ENCODE data around the gene KDM2B.

Gene KDM2B

DNA sequence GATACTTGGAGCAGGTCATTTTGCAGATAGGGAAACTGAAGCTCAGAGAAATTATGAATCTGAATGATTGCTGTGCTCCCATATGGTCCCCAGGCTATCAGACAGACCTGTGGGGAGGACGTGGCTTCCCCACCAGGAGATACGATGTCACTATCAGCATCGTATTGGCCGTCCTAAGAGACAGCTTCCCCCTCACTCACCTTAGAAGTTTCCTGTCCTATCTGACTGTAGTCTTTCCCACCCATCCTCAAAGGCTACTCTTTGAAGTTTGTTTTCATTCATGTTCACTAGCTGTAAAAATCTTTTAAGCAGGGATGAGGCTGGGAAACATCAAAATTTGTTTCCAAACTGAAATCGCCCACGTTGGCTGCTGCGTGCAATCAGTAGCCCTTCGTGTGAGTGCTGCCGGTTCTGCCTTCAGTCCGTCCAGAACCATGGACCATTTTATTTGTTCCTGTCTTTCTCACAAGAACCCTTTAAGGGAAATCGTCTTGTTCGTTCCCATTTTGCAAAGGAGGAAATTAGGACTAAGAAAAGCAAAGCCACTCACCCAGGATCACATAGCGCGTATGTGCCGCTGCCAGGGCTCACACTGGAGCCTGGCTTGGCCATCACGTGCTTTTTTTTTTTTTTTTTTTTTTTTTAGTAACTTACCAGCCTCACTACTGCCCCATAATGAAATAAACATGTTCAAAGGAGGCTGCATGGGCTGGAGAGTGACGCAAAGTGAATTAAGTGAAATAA is 1.0 kb upstream of the KDM2B start:
- Histone ChIP-seq H3F3A (ENCODE audit: control insufficient read depth, insufficient read depth) (peaks cover 8% of the 10 kb centered on the region; the same call in 1 of the 2 replicates), H3K4me3 (ENCODE audit: low read length) (peak overlapping the region; percentile 77), H3K36me3 (ENCODE audit: control insufficient read depth, low read length) (no peaks in the 10 kb centered on the region), H3K4me2 (ENCODE audit: low read length) (peak overlapping the region; percentile 80), H3K27me3 (ENCODE audit: control insufficient read depth, low read length) (no peaks in the 10 kb centered on the region), H3K79me2 (ENCODE audit: control insufficient read depth, low read length) (peaks cover 9% of the 10 kb centered on the region), H4K20me1 (ENCODE audit: control insufficient read depth, insufficient read depth, low read depth, low read length) (no peaks in the 10 kb centered on the region), H3K9me3 (ENCODE audit: control insufficient read depth, insufficient read depth, low read length) (no peaks in the 10 kb centered on the region), H3K4me1 (ENCODE audit: control insufficient read depth, low read length) (peaks cover 51% of the 10 kb centered on the region), H3K27ac (ENCODE audit: low read depth, low read length) (peak overlapping the region; percentile 68), H3K9me2 (replicated peaks; ENCODE audit: control insufficient read depth, low read length) (no peaks in the 10 kb centered on the region)
- TF ChIP-seq, protein P1, sequence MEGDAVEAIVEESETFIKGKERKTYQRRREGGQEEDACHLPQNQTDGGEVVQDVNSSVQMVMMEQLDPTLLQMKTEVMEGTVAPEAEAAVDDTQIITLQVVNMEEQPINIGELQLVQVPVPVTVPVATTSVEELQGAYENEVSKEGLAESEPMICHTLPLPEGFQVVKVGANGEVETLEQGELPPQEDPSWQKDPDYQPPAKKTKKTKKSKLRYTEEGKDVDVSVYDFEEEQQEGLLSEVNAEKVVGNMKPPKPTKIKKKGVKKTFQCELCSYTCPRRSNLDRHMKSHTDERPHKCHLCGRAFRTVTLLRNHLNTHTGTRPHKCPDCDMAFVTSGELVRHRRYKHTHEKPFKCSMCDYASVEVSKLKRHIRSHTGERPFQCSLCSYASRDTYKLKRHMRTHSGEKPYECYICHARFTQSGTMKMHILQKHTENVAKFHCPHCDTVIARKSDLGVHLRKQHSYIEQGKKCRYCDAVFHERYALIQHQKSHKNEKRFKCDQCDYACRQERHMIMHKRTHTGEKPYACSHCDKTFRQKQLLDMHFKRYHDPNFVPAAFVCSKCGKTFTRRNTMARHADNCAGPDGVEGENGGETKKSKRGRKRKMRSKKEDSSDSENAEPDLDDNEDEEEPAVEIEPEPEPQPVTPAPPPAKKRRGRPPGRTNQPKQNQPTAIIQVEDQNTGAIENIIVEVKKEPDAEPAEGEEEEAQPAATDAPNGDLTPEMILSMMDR (IDR thresholded peaks at IDR 0.05; ENCODE audit: low read depth, low read length, poor library complexity, severe bottlenecking) = no peak
- no peak for TF ChIP-seq EZH2phosphoT487 (IDR thresholded peaks at IDR 0.05; ENCODE audit: borderline replicate concordance, low read length)

GRCh38 chr12:121579981-121580868 is 598 bp downstream of the KDM2B start:
- Histone ChIP-seq H3F3A (ENCODE audit: control insufficient read depth, insufficient read depth) (peaks cover 8% of the 10 kb centered on the region; the same call in 1 of the 2 replicates), H3K4me2 (ENCODE audit: low read length) (peak overlapping the region; percentile 80), H3K4me1 (ENCODE audit: control insufficient read depth, low read length) (peaks cover 49% of the 10 kb centered on the region), H3K4me3 (ENCODE audit: low read length) (peak overlapping the region; percentile 77), H4K20me1 (ENCODE audit: control insufficient read depth, insufficient read depth, low read depth, low read length) (no peaks in the 10 kb centered on the region), H3K27me3 (ENCODE audit: control insufficient read depth, low read length) (no peaks in the 10 kb centered on the region), H3K36me3 (ENCODE audit: control insufficient read depth, low read length) (peaks cover 11% of the 10 kb centered on the region), H3K79me2 (ENCODE audit: control insufficient read depth, low read length) (peaks cover 9% of the 10 kb centered on the region), H3K9me2 (replicated peaks; ENCODE audit: control insufficient read depth, low read length) (no peaks in the 10 kb centered on the region), H3K27ac (ENCODE audit: low read depth, low read length) (peak overlapping the region; percentile 68), H3K9me3 (ENCODE audit: control insufficient read depth, insufficient read depth, low read length) (no peaks in the 10 kb centered on the region)
- TF ChIP-seq, protein P1 (IDR thresholded peaks at IDR 0.05; ENCODE audit: low read depth, low read length, poor library complexity, severe bottlenecking) = no peak
- TF ChIP-seq EZH2phosphoT487 (IDR thresholded peaks at IDR 0.05; ENCODE audit: borderline replicate concordance, low read length) = no peak

DNA sequence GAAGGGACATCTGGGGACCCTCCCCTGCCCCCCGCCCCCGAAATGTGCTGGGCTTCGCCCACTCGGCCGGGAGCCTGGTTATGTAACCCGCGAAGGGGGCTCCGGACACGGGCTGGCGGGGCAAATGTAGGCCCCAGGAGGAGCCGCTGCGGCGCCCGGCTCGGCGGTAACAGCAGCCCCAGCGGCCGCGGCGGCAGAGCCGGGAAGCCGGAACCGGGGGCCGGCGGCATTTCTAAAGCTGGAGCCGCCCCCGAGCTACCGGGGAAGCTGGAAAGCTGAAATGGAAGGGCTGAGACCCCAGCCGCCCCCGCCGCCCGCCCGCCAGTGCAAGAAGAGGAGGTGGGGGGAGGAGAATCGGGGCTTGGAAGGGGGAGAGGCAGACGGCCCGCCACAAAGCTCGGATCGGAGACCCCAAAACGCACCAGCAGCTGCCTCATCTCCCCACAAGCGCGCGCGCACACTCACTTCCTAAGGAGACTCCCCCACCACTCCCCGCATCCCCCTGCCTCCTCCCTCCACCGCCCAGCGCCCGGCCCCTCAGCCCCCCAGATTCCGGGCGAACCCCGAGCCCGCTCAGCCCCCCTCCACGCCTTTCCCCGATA is 1.5 kb downstream of the KDM2B start:
- Histone ChIP-seq H4K20me1 (ENCODE audit: control insufficient read depth, insufficient read depth, low read depth, low read length) (no peaks in the 10 kb centered on the region), H3K4me2 (ENCODE audit: low read length) (peak overlapping the region; percentile 80), H3K4me3 (ENCODE audit: low read length) (peak overlapping the region; percentile 77), H3K9me3 (ENCODE audit: control insufficient read depth, insufficient read depth, low read length) (no peaks in the 10 kb centered on the region), H3K27ac (ENCODE audit: low read depth, low read length) (peak overlapping the region; percentile 68), H3F3A (ENCODE audit: control insufficient read depth, insufficient read depth) (peaks cover 8% of the 10 kb centered on the region; the same call in 1 of the 2 replicates), H3K79me2 (ENCODE audit: control insufficient read depth, low read length) (peaks cover 9% of the 10 kb centered on the region), H3K36me3 (ENCODE audit: control insufficient read depth, low read length) (peaks cover 20% of the 10 kb centered on the region), H3K27me3 (ENCODE audit: control insufficient read depth, low read length) (no peaks in the 10 kb centered on the region), H3K9me2 (replicated peaks; ENCODE audit: control insufficient read depth, low read length) (no peaks in the 10 kb centered on the region), H3K4me1 (ENCODE audit: control insufficient read depth, low read length) (peaks cover 49% of the 10 kb centered on the region)
- no peak for TF ChIP-seq EZH2phosphoT487 (IDR thresholded peaks at IDR 0.05; ENCODE audit: borderline replicate concordance, low read length)
- TF ChIP-seq, protein P1 (IDR thresholded peaks at IDR 0.05; ENCODE audit: low read depth, low read length, poor library complexity, severe bottlenecking) = no peak

Data from DOHH2 (cell line).